ENCODE results near the gene KRT3.

The KRT3 gene

GRCh38 chr12:52771088-52771487 lies 24.8 kb downstream of the KRT3 start:
- ChIA-PET POLR2A (no interaction called here), CTCF (no interaction called here)
- DNase-seq (ENCODE audit: extremely low spot score): no peak
- TF ChIP-seq CTCF (IDR thresholded peaks at IDR 0.05; ENCODE audit: control extremely low read depth, extremely low read depth, low read depth, missing control alignments): no peak

- TF ChIP-seq CTCF (IDR thresholded peaks at IDR 0.05; ENCODE audit: control extremely low read depth, extremely low read depth, low read depth, missing control alignments): no peak
- DNase-seq (ENCODE audit: extremely low spot score): no peak
- CTCF ChIA-PET: no interaction called here
- POLR2A ChIA-PET: no interaction called here
Measured at GRCh38 chr12:52769946-52770345, 26.0 kb downstream of the KRT3 start.

GRCh38 chr12:52769354-52769753 lies 26.6 kb downstream of the KRT3 start:
- ChIA-PET POLR2A (no interaction called here), CTCF (no interaction called here)
- no peak for DNase-seq (ENCODE audit: extremely low spot score)
- no peak for TF ChIP-seq CTCF (IDR thresholded peaks at IDR 0.05; ENCODE audit: control extremely low read depth, extremely low read depth, low read depth, missing control alignments)

- no peak for TF ChIP-seq CTCF (IDR thresholded peaks at IDR 0.05; ENCODE audit: control extremely low read depth, extremely low read depth, low read depth, missing control alignments)
- POLR2A ChIA-PET: no interaction called here
- DNase-seq (ENCODE audit: extremely low spot score): no peak
- CTCF ChIA-PET: interaction anchor here (1.2 to 1.4 kb wide), 2 partner anchors 14 to 117 kb away, joined by 3 read pairs; no protein-coding TSS in a partner anchor
Measured at GRCh38 chr12:52768479-52769200, 27.3 kb downstream of the KRT3 start.

GRCh38 chr12:52767427-52767826 lies 28.5 kb downstream of the KRT3 start:
- TF ChIP-seq CTCF (IDR thresholded peaks at IDR 0.05; ENCODE audit: control extremely low read depth, extremely low read depth, low read depth, missing control alignments): no peak
- no peak for DNase-seq (ENCODE audit: extremely low spot score)
- ChIA-PET CTCF (interaction anchor here (1.2 to 1.4 kb wide), 2 partner anchors 15 to 118 kb away, joined by 3 read pairs; no protein-coding TSS in a partner anchor), POLR2A (no interaction called here)

- DNase-seq (ENCODE audit: extremely low spot score): no peak
- POLR2A ChIA-PET: no interaction called here
- CTCF ChIA-PET: no interaction called here
- no peak for TF ChIP-seq CTCF (IDR thresholded peaks at IDR 0.05; ENCODE audit: control extremely low read depth, extremely low read depth, low read depth, missing control alignments)
Measured at GRCh38 chr12:52767020-52767379, 28.9 kb downstream of the KRT3 start.
